HFFc6 (cell line): ENCODE measurements around the gene ZNF526. TPM values are rescaled to one million over a fixed set of nuclear protein-coding genes. Genes with fewer than 3 reads are reported as not detected.

ENCODE experiments used
- DNase-seq: peaks from one replicate; pipeline ENCODE4 v3.0.0-alpha.2; 2018
- H3K27ac Mint-ChIP-seq: 2 replicates; pipeline ENCODE4 v1.8.0; 2020; ENCODE audit warnings: mild to moderate bottlenecking, mixed read lengths
- H3K27me3 Mint-ChIP-seq: 2 replicates; pipeline ENCODE4 v1.8.0; 2021; ENCODE audit warnings: mild to moderate bottlenecking, moderate library complexity, mixed read lengths; ENCODE audit not compliant: insufficient read depth
- H3K36me3 Mint-ChIP-seq: 2 replicates; pipeline ENCODE4 v1.8.0; 2021; ENCODE audit warnings: low read depth, mixed read lengths
- H3K4me1 Mint-ChIP-seq: 2 replicates; pipeline ENCODE4 v1.8.0; 2020; ENCODE audit warnings: low read depth, mixed read lengths
- H3K4me3 Mint-ChIP-seq: 2 replicates; pipeline ENCODE4 v1.8.0; 2020; ENCODE audit warnings: mild to moderate bottlenecking, moderate library complexity, mixed read lengths
- H3K9me3 Mint-ChIP-seq: 2 replicates; pipeline ENCODE4 v1.8.0; 2020; ENCODE audit warnings: mild to moderate bottlenecking, mixed read lengths
- total RNA-seq, 6 experiments: library from RNA; stranded (reverse); fragmentation: NEBNext Ultra II Directional; extraction: Animal tissue kit (Norgen Biotek cat#: 25700); gene quantifications; 2 replicates in 1 of 6; 3 replicates in 5 of 6; pipeline ENCODE4 v1.2.3, GENCODE V29; 2021
- TF ChIP-seq, protein P1 (sequence below): fragments of 200-600 bp; sonication (generic); IDR thresholded peaks from 2 replicates; pipeline ENCODE4 v1.5.0; 2021; ENCODE audit warnings: antibody characterized with exemption, mild to moderate bottlenecking

ZNF526 gene
- total RNA-seq, 6 experiments from 2014 or later, result 14.0 to 18.2 (median 16.1) TPM

DNA sequence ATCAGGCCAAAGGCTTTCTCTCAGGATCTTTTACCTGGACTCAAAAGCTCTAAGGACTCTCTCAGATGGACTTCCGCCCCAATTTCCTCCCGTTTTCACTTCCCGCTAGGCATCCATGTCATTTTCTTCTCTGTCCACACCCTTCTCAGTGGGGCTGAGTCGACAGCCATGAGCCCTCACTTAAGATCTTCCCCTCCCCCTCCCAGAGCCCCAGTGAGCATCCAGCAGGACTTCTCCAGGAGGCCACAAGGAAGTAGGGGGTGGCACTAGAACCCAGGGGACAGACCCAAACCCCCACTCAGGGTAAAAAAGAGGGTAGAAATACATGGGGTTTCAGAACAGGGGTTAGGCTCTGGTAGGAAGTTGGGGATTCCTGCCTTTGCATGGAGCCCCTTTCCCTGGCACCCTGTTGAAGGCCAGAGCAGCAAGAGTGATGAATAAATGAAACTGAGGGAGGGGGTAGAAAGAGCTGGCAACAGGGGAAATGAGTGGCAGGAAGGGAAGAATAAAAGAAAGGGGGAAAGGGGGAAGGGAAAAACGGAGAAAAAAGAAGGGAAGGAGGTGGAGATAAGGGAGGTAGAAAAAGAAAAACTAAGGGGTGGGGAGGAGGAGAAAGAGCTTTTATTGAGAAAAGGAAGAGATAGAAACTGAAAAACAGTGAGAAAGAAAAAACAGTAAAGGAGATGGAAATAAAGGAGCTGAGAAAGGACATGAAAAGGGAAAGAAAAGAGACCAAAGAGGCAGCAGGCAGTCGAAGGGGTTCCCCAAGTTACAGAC, 45.0 kb upstream of the ZNF526 start:
- Mint-ChIP-seq H3K9me3 (no peaks in the 10 kb centered on the region), H3K4me1 (peaks cover 8% of the 10 kb centered on the region), H3K27ac (no peak overlapping the region), H3K36me3 (no peaks in the 10 kb centered on the region), H3K27me3 (peaks cover 19% of the 10 kb centered on the region), H3K4me3 (peak overlapping the region; percentile 88)
- TF ChIP-seq, protein P1, sequence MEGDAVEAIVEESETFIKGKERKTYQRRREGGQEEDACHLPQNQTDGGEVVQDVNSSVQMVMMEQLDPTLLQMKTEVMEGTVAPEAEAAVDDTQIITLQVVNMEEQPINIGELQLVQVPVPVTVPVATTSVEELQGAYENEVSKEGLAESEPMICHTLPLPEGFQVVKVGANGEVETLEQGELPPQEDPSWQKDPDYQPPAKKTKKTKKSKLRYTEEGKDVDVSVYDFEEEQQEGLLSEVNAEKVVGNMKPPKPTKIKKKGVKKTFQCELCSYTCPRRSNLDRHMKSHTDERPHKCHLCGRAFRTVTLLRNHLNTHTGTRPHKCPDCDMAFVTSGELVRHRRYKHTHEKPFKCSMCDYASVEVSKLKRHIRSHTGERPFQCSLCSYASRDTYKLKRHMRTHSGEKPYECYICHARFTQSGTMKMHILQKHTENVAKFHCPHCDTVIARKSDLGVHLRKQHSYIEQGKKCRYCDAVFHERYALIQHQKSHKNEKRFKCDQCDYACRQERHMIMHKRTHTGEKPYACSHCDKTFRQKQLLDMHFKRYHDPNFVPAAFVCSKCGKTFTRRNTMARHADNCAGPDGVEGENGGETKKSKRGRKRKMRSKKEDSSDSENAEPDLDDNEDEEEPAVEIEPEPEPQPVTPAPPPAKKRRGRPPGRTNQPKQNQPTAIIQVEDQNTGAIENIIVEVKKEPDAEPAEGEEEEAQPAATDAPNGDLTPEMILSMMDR, result no peak
- no peak for DNase-seq

GRCh38 chr19:42175952-42176648, 44.0 kb upstream of the ZNF526 start:
- Mint-ChIP-seq H3K27ac (no peak overlapping the region), H3K36me3 (no peaks in the 10 kb centered on the region), H3K9me3 (no peaks in the 10 kb centered on the region), H3K4me3 (peak overlapping the region; percentile 88), H3K27me3 (peaks cover 17% of the 10 kb centered on the region), H3K4me1 (peaks cover 8% of the 10 kb centered on the region)
- TF ChIP-seq, protein P1, result no peak
- no peak for DNase-seq

DNA sequence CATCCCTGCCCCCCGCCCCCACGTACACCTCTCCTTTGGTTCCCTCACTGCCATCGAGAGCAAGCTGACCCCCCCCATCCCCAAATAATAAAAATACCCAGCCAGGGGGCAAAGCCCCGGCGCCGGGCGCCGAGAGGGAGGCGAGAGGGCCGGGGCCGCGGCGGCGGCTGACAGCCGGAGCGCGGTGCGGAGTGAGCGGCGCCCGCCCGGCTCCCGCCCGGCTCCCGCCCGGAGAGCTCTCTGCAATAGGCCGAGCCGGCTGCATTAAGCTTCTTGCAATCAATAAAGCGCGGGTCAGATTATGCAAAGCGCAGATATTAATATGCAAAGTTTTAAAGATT, 43.5 kb upstream of the ZNF526 start:
- no peaks in the 10 kb centered on the region for H3K36me3 Mint-ChIP-seq
- no peaks in the 10 kb centered on the region for H3K9me3 Mint-ChIP-seq
- H3K27ac Mint-ChIP-seq, result no peak overlapping the region
- H3K4me1 Mint-ChIP-seq, result peaks cover 8% of the 10 kb centered on the region
- peaks cover 17% of the 10 kb centered on the region for H3K27me3 Mint-ChIP-seq
- TF ChIP-seq, protein P1, result no peak
- peak overlapping the region; percentile 88 for H3K4me3 Mint-ChIP-seq
- no peak for DNase-seq

DNA sequence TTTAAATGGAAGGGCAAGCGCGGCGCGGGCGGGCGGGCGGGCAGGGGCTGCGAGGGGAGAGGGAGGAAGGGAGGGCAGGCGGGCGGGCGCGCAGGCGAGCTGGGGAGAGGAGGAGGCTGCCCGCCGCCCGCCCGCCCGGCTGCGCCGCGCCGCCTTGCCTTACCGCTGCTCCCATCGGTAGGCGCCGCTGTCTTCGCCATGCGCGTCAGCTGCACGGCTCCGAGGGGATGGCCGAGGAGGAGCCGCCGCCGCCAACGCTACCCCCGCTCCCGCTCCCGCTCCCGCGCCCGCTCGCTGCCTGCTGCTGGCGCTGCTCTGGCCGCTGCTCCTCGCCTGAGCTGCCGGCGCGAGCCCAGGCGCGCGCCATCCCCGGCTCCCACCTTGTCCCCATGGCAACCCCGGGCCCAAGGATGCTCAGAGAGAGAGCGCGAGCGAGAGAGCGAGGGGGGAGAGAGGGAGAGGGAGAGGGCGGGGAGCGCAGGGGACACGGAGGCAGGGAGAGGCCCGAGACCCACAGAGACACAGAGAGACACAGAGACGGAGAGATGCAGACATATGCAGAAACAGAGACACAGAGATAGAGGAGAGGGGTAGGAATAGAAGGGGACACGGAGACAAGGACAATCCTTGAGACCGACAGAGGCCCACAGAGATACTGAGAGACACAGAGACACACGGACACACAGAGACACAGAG, 43.0 kb upstream of the ZNF526 start:
- peak; percentile 72 for DNase-seq
- Mint-ChIP-seq H3K27ac (no peak overlapping the region), H3K9me3 (no peaks in the 10 kb centered on the region), H3K4me3 (no peak overlapping the region), H3K27me3 (peaks cover 15% of the 10 kb centered on the region), H3K4me1 (peaks cover 8% of the 10 kb centered on the region), H3K36me3 (no peaks in the 10 kb centered on the region)
- TF ChIP-seq, protein P1, result peak; percentile 71

DNA sequence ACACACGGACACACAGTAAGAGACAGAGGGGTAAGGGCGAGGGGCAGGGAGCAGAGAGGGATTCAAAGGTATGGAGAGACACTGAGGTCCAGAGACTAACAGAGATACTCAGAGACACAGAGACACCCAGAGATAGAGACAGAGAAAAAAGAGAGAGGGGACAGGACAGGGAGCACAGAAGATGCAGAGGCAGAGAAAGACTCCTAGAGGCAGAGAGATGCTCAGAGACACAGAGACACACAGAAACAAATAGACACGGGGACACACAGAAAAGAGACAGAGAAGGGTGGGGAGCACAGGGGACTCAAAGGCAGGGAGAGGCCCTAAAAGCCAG, 42.5 kb upstream of the ZNF526 start:
- TF ChIP-seq, protein P1, result no peak
- DNase-seq, result no peak
- no peak overlapping the region for H3K27ac Mint-ChIP-seq
- peaks cover 13% of the 10 kb centered on the region for H3K27me3 Mint-ChIP-seq
- H3K36me3 Mint-ChIP-seq, result no peaks in the 10 kb centered on the region
- H3K4me3 Mint-ChIP-seq, result no peak overlapping the region
- H3K4me1 Mint-ChIP-seq, result peaks cover 8% of the 10 kb centered on the region
- H3K9me3 Mint-ChIP-seq, result no peaks in the 10 kb centered on the region
